HPDE6-E6E7 (cell line): ENCODE measurements around the gene BIN1.
"Not testable (repeated sequence)": the region's sequence is repeated elsewhere in the genome, so short reads cannot be mapped to it uniquely, and the experiment has no call there.

Experiments used
- DNase-seq: peaks from one replicate; pipeline ENCODE4 v3.0.0; 2011; ENCODE audit warnings: missing footprints; ENCODE audit errors: extremely low spot score

Gene BIN1

DNA sequence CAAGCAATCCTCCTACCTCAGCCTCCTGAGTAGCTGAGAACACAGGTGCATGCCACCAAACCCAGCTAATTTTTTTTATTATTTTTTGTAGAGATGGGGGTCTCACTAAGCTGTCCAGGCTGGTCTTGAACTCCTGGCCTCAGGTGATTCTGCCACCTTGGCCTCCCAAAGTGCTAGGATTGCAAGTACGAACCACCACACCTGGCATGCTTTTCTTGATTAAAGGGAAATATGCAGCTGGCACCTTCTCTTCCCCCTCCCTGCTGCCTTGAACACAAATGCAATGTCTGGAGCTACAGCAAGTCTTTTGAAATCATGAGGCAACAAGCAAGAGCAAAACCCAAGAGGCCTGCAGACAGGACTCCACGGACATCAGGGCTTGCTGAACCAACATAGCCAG lies 26.8 kb upstream of the BIN1 start:
- no peak for DNase-seq

DNA sequence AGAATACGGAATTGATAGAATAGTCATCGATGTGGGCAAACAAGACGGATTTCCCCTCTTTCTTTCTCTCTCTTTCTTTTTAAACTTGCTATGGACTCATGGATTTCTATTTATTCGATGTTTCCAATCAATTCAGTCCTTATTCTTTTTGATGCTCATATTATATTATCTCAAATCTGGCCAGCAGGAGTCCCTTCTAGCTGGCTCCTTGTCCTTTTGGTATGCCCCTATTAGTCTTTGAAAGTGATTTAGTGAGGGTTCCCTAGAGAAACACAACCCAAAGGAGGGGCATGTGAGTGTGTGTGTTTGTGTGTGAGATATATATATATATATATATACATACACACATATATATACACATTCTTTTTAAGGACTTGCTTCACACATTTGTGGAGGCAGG lies 23.5 kb upstream of the BIN1 start:
- DNase-seq: no peak

DNA sequence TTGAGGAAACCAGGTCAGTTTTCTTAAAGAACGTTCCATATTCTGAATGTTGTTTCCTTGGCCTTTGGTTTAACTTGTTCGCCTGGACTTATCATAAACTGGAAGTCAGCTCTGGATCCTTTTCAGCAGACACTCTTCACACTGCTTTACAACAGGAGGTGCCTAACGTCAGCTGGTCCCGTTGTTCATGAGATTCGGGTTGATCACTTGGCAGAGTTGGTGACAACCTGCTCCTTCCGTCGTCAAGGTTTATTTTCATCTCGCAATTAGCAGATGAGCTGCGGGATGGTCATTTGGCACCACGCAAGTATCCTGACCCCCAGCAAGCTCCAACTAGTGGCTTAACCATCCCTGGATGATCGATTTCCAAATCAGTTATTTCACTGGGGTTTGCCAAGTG lies 23.0 kb upstream of the BIN1 start:
- no peak for DNase-seq

DNA sequence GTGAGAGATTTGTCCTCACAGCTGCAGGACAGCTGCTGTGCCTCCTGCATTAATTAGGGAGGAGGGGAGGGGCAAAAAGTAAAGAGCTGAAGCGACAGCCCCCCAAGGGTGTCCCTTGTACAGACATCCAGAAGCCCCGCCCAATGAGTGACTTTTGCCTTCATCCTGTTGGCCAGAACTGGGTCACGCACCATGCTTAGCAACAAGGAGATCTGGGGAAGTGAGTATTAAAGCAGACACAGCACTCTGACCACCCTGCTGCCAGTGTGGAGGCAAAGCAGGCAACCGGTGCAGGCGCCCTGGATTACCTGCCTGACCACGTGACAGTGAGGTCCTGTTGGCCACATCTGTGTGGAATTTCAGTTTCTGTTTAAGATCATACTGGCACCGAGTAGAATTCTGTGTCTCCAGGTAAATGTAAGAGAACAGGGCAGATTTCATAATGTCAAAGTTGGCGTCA lies 21.5 kb upstream of the BIN1 start:
- no peak for DNase-seq

DNA sequence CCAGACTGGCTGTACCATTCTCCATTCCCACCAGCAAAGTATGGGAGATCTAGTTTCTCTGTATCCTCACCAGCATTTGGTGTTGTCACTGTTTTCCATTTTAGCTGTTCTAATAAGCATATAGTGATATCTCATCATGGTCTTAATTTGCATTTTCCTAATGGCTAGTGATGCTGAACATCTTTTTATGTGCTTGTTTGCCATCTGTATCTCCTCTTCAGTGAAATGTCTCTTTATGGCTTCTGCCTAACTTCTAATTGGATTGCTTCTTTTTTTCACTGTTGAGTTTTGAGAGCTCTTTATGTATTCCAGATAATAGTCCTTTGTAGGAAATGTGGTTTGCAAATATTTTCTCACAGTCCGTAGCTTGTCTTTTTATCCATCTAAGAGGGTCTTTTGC lies 18.9 kb upstream of the BIN1 start:
- DNase-seq: no peak

DNA sequence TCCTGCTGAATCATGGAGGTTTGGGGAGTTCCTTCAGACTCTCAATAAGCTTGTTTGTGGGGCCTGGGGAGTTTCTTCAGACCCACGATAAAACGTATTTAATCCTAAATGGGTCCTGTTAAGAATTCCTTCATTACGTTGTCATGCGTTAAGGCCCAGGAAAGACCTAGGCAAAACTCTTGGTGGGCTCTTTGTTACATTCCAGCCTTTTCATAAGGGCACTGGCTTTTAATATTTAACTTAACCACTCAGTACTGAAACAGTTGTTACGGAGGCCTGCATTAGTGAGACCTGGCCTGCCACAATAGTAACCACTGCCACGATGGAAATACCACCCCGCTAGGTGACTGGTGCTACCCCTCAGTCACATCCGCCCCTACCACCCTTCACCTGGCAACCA lies 17.5 kb upstream of the BIN1 start:
- no peak for DNase-seq

DNA sequence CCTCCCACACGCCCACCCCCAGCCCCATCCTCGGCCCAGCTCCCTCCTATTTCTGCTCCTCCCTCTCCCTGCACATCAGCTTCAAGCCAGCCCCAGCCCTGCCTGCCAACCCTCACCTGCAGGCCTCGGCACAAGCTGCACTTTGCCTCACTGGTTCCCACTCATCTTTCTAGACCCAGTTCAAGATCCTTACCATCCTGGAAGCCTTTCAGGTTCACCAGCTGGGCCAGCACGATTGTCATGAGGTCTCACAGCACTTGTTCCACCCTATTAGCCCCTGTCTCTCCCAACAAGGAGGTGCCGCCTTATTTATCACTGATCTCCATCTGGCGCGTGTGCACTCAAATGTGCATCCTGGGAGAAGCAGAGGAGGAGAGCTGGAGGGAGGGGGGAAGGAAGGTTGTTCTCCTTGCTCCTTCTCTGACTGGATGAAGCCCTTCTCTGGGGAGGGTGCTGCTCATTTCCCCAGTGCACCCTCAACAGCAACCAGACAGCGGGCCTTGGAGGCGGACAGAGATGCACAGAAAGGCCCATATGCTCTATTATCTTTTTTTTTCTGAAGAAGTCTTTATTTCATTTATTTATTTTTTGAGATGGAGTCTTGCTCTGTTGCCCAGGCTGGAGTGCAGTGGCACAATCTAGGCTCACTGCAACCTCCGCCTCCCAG lies 15.5 kb upstream of the BIN1 start:
- DNase-seq: no peak

DNA sequence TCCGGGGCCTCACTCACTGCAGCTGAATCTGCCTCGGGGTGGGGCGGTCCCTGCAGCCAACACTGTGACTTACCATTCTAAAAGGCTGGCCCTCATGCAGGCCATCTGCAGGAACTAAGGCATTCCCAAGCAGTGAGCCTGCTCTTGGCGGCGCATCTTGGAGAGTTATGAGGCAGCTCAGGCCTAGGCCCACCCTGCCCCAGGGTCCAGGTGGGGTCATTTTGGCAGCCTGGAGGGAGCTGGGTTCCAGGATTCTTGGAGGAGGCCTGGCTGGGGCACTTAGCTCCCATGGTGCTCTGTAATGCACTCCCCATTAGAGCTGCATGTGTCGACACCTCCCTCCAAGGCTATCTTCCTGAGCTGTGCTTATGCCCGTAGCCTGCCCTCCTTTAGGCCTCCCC lies 14.8 kb upstream of the BIN1 start:
- no peak for DNase-seq

DNA sequence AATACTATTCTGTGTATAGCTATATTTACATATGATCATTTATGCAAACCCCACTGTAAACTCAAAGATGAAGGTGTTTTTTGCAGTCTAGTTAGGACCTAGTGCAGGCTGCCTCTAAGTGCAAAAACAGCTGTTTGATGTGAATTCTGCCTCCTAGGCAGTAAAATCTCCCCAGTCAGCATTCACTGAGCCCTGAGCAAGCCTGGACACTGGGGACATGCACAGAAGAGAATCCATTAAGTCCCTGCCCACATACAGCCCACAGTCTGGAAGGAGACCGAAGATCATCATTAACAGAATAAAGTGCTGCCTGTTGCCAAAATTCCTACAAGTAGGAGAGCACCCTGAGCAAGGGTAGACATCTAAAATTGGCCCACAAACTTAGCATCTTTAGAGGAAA lies 14.4 kb upstream of the BIN1 start:
- no peak for DNase-seq

DNA sequence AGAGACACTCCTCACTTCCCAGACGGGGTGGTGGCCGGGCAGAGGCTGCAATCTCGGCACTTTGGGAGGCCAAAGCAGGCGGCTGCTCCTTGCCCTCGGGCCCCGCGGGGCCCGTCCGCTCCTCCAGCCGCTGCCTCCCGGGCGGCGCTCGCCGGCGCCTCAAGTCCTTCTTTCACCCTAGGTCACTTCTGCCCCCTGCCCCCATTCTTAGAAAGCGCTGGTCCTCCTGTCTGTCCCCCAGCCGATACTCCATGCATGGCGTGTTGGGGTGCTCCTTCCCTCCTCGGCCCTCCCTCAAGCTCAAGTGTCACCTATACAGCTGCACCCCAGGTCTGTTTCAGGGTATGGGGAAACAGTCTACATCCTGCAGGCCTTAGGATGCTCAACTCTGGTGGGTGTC lies 13.5 kb upstream of the BIN1 start:
- not testable (repeated sequence) for DNase-seq

DNA sequence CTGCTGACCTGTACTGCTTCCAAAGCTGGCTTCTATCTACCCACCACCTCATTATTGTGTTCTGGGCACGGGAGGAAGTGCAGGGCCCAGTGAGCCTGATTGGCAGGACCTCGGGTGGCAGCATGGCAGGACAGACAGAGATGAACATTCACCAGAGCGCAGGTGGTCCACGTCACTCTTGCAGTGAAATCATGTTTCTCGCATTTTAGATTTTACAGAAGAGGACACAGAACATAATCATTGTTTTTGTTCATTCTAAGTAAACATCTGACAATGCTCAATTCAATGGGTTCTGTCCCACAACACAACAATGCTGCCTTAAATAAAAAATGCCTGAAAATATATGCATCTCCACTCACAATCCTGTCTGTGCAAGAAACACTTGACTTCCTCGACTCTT lies 11.5 kb upstream of the BIN1 start:
- DNase-seq: no peak

DNA sequence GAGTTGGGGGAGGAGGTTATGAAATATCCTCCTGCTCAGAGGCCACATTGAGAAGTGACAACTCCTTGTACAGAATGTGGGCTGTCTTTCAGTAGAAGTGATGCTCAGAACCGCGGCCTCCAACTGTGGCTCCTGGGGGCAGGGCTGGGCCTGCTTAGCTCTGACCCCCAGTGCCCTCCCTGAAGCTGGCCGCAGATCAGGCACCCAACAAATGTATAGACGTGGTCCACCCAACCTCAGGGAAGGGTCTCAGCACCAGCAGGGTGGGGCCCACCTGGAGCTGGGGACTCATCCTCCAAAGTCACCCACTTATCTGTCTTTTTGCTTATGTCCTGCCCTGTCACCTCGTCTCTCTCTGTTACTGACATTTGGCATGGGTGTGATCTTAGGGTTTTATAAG lies 11.1 kb upstream of the BIN1 start:
- DNase-seq: no peak

DNA sequence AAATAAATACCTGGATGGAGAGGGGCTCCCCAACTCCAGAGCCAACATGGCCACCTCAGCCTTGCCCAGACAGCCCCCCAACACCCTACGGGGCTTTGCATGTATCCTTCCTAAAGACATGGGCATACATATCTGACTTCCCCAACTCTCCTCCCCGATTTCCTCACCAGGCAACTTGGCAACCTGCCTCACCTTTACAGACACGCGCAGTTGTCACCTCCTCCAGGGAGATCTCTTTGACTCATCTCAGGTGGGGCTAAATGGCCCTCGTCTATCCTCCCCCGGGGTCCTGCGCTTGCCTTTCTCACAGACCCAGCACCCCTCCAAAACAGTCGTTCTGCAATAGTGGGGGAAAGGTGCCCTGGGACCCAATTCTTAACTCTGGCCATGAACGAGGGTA lies 10.6 kb upstream of the BIN1 start:
- no peak for DNase-seq

DNA sequence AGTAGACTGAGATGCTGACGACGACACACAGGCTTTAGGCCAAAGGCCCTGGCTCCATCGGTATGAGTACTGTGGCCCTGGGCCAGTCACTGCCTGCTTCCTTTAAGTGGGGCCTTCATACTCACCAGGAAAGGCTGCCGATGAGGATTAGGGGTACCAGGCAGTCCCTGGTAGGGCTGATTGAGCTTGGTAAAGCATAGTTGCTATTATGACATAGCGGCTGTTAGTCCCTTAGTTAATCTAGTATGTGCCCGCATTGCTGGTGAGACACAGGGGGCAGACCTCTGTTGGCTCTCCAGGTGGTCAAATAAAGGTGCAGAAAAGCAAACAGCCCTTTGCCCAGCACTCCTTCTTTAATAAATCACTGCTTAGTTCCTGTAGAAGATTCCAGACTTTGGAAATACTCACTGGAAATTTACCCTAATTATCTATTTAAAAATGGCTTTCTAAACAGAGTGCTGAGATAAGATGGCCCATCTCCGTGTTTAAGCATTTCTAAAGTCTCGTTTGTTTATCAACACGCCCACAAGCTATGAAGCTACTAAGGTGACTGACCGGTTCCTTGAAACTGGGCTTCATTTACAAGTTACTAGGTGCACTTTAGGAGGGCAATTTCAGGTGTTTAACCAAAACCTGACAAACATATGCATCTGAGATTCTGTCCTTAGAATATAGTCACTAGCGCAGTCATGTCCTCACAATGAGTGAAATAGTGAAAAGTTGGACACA lies 8.7 kb upstream of the BIN1 start:
- no peak for DNase-seq

DNA sequence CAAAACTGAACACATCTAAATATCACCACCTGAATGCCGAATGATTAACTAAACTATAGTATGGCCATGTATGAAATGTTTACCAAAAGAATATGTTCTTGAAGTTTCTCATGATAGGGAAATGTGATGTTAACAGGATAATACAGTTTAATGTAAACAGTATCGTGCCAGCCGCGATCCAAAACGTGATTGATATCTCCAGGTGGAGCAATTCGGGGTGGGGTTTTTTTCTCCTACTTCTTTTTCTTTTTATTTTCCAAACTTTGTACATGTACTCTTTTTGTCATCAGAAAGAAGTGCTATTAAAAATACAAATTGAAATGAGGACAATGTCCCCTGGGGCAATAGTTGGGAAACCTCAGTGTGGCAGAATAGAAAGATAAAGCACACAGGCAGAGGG lies 4.0 kb upstream of the BIN1 start:
- no peak for DNase-seq

DNA sequence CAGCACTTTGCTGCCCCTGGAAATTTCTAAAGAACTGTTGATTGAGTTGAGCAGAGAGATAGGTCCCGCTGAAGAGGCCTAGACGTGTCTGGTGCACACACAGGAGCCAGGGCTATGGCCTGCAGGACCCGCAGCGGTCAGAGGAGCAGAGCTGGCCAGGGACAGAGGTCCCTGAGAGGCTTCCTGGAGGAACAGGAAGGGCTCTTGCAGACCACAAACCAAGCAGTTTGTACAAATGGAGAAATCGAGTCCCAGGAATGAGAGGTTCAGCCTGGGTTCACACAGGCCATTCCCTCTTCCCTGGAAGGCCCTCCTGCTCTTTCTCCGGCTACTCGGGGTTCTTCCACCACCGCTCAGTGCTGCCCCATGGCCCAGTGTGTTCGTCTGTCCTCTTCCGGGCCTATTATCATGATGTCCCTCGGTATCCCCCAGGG lies 1.2 kb upstream of the BIN1 start:
- no peak for DNase-seq

DNA sequence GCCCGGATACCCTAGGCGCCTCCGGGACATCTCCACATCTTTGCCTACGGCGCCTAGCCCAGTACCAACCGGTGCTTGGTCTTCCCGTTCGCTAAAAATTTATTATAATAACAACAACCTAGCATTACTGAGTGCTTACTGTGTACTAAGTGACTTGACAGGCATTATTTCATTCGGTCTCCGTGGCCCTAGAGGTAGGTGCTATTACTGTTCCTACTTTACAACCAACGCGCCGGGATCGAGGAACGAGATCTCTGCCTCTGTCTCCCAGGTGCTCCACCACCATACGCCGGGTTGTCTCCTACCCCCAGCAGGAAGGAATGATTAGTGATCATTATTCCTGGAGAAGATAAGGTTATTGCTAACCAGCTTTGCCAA lies 657 bp upstream of the BIN1 start:
- no peak for DNase-seq

DNA sequence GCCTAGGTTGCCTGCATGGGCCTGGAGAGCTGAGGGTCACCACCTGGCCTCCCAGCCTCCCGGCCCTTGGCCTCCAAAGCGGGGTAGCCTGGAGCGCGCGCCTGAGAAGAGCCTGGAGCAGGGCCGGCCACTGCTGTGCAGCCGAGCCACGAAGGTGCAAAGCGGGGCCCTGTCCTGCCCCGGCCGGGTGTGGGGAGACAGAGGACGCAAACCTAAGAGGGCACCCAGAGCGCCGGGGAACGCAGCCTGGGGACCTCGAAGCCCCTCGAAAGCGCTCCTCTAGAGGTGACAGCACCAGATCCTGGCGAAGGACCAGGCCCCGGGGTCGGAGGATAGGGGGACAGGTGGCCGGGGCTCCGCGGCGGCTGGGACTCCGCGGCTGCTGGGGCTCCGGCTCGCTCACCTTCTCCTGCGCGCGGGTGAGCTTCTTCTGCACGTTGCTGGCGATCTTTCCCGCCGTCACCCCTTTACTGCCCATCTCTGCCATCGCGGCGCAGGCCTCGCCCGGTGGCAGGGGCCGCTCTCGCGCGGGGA lies 430 bp downstream of the BIN1 start:
- DNase-seq: peak; percentile 22

DNA sequence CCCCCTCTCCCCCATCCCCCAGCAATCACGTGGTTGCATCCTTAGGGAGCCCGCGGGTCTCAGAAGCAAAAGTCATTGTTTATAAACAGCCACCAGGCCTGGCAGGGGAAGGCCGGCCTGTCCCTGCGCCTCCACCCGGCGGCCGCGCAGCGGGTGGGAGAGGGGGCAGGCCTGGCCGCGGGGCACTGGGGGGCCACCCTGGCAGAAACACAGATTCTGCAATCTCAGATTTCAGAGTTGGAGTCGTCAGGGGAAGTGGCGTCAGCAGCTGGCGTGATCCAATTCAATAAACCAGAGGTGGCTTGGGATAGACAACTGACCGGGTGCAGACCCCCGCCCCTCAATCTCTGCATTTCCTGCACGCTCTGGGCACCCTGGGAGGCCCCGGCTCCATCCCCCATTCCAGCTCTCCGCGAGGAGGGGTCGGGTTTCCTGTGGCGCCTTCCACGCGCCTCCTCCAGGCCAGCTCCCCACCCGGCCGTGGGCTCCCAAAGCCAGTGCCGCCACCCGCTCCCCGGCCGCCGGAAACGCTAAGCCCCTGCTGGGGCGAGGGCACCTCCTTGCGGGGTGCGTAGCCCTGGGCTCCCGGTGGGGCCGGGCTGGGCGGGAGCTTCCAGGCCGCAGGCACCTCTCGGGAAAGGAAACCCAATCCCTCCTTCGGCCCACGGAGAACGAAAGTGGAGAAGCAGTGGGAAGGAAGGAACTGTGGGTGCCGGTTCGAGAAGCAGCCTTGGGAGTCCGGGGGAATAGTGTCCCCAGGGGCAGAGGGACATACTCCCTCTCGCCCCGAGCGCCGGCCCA lies 1.1 kb downstream of the BIN1 start:
- DNase-seq: peak; percentile 43

DNA sequence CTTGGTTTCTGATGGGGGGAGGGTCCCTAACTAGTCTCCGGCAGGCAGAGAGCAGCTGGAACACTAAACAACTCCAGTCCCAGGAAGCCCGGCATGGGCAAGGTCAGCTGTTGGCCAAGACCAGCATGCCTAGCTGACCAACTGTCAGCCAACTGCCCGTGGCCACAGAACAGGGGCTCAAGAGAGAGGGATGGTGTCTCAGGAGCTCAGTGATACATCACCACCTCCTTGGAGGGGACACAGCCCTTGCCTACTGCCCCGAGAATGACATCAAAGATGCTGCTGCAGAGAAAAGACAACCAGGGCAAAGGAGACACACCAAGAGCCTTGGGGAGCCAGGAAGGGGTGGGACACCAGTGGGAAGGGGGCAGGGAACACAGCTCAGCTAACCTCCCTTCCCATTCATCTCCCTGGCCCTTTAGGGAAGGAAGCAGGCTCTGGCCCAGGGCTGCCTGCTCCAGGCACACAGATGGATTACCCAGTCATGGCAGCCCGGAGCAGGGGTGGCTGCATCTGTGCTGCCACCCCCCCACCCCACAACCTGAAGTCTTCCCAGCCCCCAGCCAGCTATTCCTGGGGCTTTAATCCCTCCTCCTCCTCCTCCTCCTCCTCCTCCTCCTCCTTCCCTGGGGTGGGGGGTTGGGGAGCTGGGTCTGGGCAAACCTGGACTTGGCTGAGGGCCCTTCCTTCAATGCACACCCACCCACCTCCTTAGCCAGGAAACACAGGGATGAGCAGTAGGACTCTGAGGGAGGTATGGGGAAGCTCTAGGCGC lies 1.9 kb downstream of the BIN1 start:
- no peak for DNase-seq

DNA sequence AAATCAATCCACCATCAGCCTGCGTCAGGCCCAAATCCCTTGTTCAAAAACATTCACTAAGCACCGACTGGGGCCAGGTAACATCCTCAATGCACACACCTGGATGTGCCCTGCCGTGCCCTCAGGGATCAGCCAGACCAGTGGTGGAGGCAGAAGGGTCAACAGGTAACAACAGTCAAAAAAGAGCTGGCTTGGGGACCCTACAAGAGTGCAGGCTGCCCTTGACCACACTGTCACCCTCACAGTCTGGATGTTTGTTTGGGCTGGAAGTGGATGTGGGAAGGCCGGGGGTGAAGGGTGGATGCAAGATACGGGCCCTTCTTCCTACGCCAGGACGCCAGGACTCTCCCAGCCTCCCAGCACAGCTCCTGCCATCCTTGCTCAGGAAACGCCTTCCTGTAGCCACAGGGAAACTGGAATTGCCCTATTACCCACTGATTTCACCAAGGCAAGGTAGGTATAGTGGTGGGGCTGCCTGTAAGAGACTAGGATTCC lies 2.7 kb downstream of the BIN1 start:
- DNase-seq: no peak
